NK-92 (cell line): ENCODE data around the gene ITM2B.

Experiments
- DNase-seq: peaks from one replicate; lab custom pipeline; 2025; ENCODE audit not compliant: unreplicated experiment; lab: John Stamatoyannopoulos, UW

ITM2B gene

GRCh38 chr13:48302871-48303358 lies 69.9 kb downstream of the ITM2B start:
- no peak for DNase-seq

GRCh38 chr13:48303359-48304142 lies 70.5 kb downstream of the ITM2B start, which contains the start of gene RB1:
Gene RB1, plus strand, starts transcription at chr13:48303751. Its CDS starts 162 bp downstream, at chr13:48303913.
- DNase-seq, result peak; percentile 42

GRCh38 chr13:48304143-48304876 lies 71.3 kb downstream of the ITM2B start:
- DNase-seq, result no peak

GRCh38 chr13:48311223-48311622 lies 78.2 kb downstream of the ITM2B start:
- DNase-seq, result no peak

- DNase-seq, result no peak
Measured at GRCh38 chr13:48315969-48316650, 83.1 kb downstream of the ITM2B start.

GRCh38 chr13:48316826-48317510 lies 84.0 kb downstream of the ITM2B start:
- DNase-seq, result no peak

- DNase-seq, result no peak
Measured at GRCh38 chr13:48317511-48318376, 84.7 kb downstream of the ITM2B start.

GRCh38 chr13:48318377-48318811 lies 85.4 kb downstream of the ITM2B start:
- DNase-seq, result no peak

GRCh38 chr13:48318821-48319511 lies 86.0 kb downstream of the ITM2B start:
- DNase-seq, result no peak
